HG03558 (cell line): ENCODE measurements around the gene HTD2.

Experiments
- ATAC-seq: cut with Tn5 transposase; IDR thresholded peaks from one replicate; pipeline ENCODE4 v1.9.1; 2021; ENCODE audit warnings: moderate number of reproducible peaks; ENCODE audit not compliant: unreplicated experiment; ENCODE audit errors: extremely low read depth

HTD2 gene

DNA sequence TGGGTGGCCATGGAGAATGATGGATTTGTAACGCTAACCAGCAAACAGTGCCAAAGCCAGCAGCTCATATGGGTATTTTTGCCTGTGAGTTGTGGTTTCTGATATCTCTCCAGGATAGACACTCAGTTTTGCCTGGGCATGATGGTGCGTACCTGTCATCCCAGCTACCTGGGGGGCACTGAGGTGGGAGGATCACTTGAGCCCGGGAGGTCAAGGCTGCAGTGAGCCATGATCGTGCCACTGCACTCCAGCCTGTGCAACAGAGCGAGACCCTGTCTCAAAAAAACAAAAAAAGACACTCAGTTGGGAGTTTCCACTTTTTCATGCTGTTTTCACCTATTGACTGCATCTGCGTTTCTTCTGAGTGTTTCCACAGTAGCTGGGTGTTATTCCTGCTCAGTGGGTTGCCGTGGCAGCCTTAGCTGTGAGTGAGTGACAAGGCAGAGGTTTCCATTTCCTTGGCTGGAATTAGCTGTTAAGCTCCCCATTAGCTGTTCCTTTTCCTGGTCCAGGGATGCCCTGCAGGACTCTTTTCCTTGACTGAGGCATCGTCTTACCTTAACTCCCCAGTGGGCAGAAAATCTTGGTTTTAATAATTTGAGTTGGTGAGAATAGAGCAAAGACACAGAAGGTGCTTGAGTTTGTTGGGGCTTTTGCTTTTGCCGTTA is 14.5 kb upstream of the HTD2 start:
- ATAC-seq = no peak

DNA sequence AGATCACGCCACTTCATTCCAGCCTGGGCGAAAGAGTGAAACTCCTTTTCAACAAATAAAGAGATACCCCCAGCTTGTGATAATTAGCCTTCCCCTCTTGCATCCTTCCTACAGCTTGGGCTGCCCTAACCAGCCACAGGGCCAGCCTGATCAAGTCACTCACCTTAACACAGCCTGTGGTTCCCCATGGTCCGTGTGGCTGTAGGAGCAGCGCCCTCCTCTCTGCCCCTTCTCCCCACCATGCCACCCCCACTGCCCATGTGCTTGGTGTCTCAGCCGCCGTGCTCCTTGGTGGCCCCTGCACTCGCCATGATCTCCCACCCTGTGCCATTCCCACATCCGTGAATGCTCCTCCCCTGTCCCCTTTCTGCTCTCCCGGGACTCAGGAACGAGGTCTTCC is 13.5 kb upstream of the HTD2 start:
- ATAC-seq = no peak

DNA sequence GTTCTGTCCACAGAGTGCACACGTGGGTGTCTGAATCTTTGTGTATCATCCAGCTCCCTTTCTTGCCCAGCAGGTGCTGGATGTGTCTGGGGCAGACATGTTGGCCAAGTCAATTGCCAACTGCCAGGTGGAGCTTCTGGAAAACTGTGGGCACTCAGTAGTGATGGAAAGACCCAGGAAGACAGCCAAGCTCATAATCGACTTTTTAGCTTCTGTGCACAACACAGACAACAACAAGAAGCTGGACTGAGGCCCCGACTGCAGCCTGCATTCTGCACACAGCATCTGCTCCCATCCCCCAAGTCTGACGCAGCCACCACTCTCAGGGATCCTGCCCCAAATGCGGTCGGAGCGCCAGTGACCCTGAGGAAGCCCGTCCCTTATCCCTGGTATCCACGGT is 12.8 kb upstream of the HTD2 start:
- ATAC-seq = no peak

DNA sequence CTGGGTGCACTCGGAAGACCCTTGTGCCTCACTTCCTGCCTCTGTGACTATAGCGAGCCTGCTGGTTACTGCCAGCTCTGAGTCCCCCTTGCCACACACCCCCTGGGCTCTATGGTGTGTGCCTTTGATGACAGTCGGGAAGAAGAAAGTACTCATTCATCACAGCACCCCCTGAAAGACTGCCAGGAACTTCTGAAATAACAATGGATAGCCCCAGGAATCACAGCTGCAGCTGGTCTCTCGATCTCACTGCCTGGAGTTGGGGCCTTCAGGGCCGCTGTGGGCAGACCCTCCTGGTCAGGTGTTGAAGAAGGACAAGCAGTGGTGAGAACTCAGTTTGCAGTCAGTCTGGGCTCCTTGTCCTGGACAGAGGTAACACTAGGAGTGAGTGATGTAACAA is 10.1 kb upstream of the HTD2 start:
- no peak for ATAC-seq

DNA sequence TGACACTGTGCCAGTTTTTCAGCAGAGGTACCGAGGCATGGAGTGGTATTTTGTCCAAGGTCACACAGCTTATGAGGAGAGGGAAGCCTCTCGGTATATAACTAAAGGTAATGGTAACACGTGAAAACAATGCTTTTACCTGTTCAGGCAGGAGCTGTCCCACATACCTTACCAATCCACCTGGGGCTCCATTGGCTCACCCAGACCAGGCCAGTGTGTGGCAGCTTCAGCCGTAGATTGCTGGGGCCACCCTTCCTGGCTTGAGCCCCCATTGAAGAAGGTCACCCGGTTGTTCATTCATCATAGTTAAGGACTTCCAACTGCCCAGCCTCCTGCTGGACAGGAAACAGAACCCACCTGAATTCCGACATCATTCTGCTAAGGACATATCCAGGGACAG is 9.5 kb upstream of the HTD2 start:
- no peak for ATAC-seq

DNA sequence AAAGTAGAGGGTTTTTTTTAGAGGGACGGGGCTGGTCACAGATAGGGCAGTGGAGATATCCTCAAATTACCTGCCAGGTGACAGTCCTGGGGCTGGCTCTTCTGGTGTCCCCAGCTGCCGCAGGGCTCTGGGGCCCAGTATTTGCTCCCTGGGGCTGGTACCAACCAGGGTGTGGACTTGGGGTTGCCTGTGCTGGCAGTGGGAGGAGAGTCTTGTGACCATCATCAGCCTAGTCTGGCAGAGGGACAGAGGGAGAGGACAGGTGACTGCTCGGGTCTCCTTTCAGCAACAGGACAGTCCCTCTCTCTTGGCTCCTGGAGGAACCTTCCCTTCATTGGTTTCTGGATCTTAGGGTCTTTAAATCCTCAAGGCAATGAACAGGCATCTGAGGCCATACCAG is 8.1 kb upstream of the HTD2 start:
- ATAC-seq = no peak

DNA sequence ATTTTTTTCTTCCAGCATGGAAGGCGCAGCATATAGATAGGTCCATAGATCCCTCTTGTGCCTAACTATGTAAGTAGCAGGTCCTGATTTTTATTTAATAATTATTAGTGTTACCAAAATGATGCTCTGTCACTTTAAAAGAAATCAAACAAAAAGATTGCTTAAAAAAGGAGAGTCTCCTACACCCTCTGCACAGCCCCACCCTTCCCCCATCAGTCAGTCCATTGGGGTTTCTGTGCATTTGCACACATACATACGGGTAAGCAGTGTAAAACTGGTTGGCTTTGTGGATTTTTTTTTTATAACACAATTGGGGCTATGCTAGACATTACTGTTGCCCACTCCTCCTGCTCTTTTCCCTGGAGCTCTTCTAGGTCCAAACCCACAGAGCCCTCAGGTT is 7.2 kb upstream of the HTD2 start:
- no peak for ATAC-seq

DNA sequence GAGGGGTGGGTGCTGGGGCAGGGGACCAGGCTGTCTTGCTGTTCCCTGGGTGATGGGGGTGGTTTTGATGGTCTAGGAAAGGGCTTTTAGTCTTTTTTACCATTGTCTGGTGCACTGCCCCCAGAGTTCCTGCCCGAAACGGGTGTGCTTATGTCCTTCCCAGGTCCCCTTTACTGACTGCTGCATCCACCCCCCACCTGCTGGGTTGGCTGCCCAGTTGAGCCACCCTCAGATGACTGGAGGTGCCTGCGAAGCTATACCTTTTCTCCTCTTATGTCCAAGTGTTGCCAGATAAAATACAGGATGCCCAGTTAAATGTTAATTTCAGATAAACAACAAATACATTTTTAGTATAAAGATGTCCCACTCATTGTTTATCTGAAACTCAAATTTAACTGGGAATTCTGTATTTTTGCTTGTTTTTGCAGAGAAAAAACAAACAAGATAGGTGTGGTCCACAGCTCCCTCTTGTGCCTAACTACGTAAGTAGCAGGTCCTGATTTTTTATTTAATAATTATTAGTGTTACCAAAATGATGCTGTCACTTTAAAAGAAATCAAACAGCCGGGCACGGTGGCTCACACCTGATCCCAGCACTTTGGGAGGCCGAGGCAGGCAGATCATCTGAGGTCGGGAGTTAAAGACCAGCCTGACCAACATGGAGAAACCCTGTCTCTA is 6.3 kb upstream of the HTD2 start:
- ATAC-seq = no peak

DNA sequence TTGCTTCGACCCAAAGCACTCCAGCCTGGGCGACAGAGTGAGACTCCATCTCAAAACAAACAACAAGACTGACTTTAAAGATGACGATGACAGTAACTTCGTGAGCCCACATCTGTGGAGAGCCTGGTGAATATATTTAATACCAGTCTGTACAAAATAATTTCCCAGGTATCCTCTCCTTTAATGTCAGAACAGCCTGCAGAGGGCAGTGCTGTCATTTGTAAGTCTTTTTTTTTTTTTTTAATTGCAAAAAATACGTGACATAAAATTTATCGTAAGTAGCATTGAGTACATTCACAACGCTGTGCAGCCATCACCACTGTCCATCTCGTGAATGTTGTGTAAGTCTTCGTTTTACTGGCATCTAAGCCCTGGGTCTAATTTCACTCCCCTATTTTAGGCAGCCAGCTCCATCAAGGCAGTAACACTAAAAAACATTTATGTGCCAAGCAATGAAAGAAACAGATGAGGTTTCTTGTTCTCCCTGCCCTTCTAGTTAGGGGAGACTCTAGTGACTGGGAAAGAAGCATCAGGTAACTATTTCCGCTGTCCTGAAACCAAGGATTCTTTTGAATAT is 1.4 kb downstream of the HTD2 start:
- ATAC-seq = no peak

DNA sequence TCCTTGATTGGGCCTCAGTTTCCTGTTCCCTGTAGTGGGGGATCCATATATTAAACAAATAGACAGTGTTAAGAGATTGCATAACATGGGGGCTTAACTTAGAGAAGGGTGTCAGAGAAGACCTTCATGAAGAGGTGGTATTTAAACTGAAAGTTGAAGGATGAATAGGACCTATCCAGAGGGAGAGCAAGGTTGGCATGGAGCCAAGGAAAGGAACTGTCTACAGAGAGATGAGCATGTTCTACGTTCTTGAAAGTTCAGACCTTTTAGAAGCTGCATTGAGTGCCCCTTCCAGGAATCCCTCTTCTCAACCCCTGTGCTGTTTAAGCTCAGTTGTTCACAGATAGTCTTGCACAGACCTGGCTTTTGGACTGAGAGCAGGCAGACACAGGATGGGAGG is 2.4 kb downstream of the HTD2 start:
- no peak for ATAC-seq

DNA sequence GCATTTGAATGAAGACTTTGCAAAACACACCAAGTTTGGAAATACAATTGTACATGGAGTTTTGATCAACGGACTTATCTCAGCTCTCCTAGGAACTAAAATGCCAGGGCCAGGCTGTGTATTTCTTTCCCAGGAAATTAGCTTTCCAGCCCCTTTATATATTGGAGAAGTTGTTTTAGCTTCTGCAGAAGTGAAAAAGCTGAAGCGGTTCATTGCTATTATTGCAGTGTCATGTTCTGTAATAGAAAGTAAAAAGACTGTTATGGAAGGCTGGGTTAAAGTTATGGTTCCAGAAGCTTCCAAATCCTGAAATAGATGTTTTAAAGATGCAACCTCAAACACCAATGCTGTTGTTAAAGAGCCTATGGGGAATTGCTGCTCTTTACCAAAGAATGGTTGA is 11.5 kb downstream of the HTD2 start:
- no peak for ATAC-seq

DNA sequence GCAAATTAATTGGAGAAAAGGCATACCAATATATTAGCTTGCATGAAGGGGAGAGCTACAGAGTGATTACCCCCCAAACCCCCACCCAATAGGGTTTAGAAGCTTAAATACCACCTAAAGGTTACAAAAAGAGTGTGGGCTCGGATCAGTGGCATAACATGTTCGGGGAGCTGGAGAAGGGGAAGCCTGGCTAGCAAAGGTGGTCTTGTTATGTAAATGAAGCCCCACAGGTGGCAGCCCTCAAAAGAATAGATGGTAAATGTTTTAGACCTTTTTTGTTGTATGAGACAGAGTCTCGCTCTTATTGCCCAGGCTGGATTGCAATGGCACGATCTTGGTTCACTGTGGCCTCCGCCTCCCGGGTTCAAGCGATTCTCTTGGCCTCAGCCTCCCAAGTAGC is 15.5 kb downstream of the HTD2 start:
- ATAC-seq = no peak

DNA sequence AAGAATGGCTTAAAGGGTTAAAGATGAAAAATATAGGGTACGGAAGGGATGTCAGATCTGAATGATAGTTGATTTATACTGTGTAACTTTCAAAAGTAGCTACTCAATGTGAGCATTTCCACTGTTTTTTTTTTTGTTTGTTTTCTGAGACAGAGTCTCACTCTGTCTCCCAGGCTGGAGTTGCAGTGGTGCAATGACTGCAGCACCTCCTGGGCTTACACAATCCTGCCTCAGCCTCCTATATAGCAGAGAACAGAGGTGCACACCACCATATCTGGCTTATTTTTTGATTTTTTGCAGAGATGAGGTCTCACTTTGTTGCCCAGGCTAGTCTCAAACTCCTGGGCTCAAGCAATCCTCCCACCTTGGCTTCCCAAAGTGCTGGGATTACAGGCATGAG is 16.5 kb downstream of the HTD2 start:
- ATAC-seq = no peak

DNA sequence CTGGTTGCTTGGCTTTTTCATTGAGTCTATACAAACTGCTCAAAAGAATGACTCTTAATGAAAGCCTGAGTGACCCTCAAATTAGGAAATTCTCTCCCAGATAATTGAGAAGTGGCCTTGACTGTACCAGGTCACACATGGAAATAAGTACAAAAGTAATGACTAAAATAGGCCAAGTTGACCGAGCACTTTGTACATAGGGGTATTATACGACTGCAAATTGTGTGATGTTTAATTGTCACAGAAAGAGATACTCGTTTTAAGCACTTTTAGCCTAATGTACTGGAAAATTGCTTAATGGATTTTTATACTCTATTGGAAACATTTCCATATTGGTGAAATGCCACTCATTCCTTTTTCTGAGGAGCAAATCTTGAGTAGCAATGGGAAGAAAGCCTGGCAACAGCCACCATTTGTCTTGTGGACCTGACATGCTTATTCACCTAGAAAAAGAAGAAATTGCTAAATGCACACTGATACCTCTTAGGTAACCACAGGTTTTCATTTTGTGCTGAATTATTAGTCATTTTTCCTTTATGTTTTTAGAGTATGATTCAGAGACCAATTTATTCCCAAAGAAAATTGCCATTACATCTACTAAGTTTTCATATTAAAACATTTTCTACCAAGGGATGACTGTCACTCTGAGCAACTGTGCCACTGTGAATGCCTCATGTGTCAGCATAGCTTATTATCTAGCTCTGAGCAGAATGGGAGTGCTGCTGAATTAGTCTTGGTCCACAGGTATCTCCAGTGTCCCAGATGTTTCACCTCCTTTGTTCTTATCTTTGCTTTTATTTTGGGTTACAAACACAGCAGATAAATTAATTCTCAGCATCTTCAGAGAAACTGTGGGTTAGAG is 17.4 kb downstream of the HTD2 start:
- no peak for ATAC-seq

DNA sequence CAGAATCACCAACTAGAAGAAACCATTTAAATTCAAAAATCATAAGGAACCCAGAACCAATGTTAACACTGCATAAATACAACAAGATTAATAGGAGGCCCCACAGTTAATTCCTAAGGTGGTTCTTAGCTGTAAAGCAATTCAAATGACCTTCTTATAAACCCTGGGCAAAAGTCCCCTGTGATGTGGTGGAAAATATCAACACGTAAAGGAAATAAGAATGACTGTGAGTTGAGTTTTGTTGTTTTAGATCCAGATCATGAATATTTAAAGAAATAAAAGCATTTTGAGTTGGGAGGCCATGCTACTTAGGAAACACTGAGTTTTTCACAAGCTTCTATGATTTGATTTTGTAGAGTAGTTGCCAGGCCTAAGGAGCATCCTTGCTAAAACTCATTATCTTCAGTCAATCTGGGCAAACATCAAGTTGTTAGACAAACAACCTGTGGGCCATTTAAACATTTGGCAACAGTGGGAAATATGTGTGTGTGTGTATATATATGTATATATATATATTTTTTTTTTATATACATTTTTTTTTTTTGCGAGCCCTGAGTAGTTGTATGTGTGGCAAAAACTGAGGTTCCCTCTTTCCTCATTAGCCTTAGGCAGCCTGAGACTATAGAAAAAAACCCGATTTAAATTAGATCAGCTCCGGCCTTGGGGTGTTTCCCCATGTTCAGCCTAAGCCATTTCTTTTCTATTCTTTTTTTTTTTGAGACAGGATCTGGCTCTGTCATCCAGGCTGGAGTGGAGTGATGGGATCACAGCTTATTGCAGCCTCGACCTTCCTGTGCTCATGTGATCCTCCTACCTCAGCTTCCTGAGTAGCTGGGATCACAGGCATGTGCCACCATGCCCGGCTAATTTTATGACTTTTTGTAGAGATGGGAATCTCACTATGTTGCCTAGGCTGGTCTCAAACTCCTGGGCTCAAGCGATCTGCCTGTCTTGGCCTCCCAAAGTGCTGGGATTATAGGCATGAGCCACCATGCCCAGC is 18.4 kb downstream of the HTD2 start:
- ATAC-seq = no peak

DNA sequence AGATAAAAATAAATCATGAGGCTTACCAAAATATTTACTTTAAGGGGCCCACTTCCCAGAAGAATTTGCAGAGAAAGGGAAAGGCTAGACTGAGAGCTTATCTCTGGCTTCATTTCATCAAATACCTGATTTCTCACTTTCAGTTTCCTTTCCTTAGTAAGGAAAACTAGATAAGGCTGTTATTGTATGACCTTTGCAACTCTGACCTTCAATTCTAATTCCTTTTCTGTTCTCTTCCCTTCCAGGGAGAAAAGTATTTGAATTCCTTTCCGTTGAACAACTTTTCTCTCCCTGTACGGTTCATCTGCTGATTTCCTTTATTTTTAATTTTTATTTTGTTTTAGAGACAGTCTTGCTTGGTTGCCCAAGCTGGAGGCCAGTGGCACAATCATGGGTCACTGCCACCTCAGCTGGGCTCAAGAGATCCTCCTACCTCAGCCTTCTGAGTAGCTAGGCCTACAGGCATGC is 19.2 kb downstream of the HTD2 start:
- no peak for ATAC-seq

DNA sequence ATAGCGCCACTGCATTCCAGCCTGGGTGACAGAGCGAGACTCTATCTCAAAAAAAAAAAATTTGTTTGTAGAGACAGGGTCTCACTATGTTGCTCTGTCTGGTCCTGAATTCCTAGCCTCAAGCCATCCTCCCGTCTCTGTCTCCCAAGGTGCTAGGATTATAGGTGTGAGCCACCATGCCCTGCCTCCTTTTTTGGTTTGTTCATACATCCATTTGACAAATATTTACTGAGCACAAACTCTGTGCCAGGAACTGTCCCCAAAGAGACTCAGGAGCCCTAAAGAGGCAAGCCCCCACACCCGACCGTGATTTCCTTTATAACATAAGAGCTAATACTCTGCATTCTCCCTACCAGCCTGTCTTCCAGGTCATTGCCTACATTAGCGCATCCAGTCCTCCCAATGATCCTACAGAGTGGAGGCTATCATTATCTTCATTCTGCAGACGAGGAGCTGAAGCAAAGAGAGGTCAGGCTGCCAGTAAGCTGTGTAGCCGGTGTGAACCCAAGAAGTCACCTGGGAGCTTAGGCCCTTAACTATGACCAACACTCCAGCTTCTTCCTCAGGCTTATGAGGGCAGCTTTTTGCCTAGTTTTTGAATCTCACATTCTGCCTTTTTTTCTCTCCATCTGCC is 20.1 kb downstream of the HTD2 start:
- ATAC-seq = no peak

DNA sequence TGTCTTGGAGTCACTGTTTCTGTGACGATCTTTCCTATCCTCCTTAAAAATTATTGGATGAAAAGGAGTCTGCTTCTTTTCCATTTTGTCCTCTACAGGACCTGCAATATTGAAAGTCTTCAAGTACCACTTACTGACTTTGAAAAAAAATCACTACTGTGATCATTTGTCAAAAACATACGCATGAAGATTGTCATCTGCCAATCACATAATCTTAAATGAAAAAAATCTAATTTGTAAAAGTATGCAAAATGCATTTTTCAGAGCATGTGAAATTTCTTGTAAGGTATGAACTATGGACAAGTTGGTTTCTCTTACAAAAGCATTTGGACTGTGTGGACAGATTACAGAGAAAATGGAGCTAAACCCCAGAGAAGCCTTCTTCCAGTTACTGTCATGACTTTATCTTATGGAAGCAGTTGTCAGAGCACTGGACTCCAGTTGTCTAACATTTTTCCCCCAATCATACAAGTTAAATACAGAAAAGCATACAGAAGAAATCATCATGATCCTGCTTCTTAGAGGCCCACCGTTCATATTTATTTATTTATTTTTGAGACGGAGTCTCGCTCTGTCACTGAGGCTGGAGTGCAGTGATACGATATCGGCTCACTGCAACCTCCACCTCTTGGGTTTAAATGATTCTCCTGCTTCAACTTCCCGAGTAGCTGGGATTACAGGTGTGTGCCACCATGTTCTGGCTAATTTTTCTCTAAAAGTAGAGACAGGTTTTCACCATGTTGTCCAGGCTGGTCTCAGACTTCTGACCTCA is 23.0 kb downstream of the HTD2 start:
- ATAC-seq = no peak
